Right ventricle myocardium superior (tissue), 1 donor: ENCODE results near the gene SPATA46. TPM values are rescaled to one million over a fixed set of nuclear protein-coding genes. Genes with fewer than 3 reads are reported as not detected.
"Not testable (repeated sequence)": the region's sequence is repeated elsewhere in the genome, so short reads cannot be mapped to it uniquely, and the experiment has no call there.

Experiments
- ATAC-seq: fragments of 200-7000 bp; cut with Tn5 transposase; one replicate; pipeline ENCODE4 v1.9.1; 2020; ENCODE audit warnings: mild to moderate bottlenecking; ENCODE audit not compliant: poor library complexity
- DNase-seq: peaks from one replicate; pipeline ENCODE4 v3.0.0-alpha.2; 2020
- intact Hi-C: fragments of 100-400 bp; cut with DNase I; formaldehyde crosslinking; loops from one replicate; pipeline ENCODE4 v1.11.2; 2022
- long read RNA-seq: library from polyadenylated mRNA; unstranded; transcript quantifications from one replicate; pipeline ENCODE4 v2.0.0, GENCODE V29; 2021
- total RNA-seq: library from RNA; stranded (reverse); fragmentation: NEBNext Ultra II Directional; extraction: Animal tissue kit (Norgen Biotek cat#: 25700); gene quantifications from one replicate; pipeline ENCODE4 v1.2.1, GENCODE V29; 2021
- donor health status: DM: no; HTN: yes; CAD: no; lungs with severe emphysema.

SPATA46 gene
- not detected for total RNA-seq
- long read RNA-seq, result 0 reads

- intact Hi-C loops, result no loop called here
- DNase-seq (no peak), ATAC-seq (no peak)
These were observed at the start of gene SPATA46 for GRCh38 chr1:162376691-162377090. Gene SPATA46 (minus strand): TSS chr1:162376854. CDS start chr1:162376790, 64 bp downstream.

GRCh38 chr1:162422662-162423375, 46.2 kb upstream of the SPATA46 start:
- ATAC-seq (peak; percentile 20), DNase-seq (no peak)
- intact Hi-C loops, result no loop called here

DNA sequence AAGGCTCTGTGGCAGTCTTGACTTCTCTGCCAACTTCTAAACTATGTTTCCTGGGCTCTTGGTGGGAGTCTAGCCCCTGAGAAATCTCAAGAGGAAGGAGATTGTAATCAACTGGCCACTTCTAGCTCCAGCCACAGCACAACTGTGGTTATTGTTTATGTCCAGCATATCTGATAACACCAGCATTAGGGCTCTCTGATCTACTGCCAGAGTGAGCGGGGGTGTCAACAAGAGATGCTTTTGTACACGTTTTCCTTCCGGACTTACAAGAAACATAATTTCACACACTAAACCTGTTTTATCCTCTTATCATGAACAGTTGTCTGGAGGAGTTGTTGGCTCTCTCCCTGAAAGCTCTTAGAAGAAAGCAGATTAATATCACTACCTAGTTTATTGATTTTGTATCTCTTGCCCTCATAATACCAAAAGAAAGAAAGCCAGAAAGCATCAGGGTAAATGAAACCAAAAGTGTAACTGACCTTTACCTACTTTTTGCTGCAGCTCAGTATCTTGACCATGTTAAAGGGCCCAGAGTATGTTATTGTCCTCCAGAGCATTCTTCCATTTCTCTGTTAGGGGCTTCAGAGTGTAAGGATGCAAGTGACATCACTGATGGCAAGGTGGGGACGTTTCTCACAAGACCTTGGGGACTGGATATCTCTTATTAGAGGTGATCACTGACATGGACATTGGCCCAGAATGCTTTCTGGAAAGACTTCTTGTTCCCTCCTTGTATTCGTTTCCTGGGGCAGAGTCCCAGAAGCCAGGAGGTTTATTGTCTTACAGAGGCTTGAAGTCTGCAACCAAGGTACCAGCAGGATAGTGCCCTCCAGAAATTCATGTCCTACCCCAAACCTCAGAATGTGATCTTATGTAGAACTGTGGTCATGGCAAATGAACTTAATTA, 44.9 kb upstream of the SPATA46 start:
- intact Hi-C loops, result no loop called here
- no peak for ATAC-seq
- no peak for DNase-seq

DNA sequence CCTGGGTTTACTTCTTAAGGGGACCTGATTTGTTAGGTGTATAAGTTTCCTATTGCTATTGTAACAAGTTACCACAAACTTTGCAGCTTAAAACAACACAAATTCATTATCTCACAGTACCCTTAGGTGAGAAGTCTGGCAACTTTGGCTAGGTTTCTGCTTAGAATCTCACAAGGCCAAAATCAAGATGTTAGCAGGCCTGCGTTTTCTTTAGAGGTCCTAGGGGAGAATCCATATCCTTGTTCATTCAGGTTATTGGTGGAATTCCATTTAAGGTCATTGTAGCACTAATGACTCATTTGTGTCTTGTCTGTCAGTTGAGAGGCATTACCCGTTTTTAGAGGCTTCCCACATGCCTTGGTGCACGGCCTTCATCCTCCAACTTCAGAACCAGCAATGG, 43.5 kb upstream of the SPATA46 start:
- ATAC-seq, result no peak
- no peak for DNase-seq
- intact Hi-C loops, result no loop called here

DNA sequence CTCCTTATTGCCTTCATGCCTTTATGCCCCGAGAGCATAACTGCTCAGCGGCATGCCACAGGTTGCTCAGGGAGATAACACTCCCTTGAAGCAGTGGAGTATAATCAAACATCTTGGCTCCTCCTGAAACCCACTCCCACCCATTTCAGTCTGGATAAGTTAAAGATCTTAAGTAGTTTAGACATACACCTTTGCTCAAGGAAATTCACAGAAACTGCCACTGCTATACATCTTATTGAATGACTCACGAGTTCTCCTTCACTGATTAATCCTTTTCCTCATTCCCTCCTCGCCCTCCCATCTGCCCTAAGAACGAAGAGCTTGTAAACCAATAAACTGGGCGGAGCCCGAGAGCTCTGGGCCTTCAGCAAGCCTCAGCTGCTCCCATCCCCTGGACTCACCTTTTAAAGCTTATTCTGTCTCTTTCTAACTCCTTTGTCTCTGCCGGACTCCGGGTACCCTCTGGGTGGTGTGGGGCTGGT, 42.8 kb upstream of the SPATA46 start:
- intact Hi-C loops, DNase-seq, ATAC-seq: not testable (repeated sequence)

DNA sequence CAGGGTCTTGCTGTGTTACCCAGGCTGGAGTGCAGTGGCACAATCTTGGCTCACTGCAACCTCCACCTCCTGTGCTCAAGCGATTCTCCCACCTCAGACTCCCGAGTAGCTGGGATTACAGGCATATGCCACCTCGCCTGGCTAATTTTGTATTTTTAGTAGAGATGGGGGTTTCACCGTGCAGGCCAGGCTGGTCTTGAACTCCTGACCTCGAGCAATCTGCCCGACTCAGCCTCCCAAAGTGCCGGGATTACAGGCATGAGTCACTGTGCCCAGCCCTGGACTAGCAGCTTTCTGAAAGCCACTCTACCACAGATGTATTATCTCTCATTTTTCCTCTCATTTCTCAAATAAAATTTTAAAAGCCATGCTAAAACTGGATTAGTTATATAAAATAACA, 41.9 kb upstream of the SPATA46 start:
- DNase-seq, intact Hi-C loops, ATAC-seq: not testable (repeated sequence)

DNA sequence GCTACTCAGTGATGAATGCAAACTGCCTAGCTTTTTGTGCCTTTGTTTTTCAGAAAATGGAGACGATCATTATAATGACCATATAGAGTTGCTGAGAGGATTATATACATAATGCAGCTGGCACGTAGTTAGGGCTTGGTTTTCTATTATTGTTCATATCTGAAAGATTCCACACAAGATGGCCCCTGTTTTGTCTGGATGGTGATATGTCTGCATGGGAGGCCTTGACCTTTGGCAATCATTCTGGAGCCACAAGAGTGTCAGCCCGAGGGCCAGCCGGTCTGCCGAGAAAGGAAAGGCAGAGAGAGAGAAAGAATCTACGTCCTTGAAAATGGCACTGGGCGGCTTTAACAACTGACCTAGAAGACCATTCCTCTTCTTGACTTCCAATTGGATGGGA, 41.0 kb upstream of the SPATA46 start:
- DNase-seq, result no peak
- intact Hi-C loops, result no loop called here
- ATAC-seq, result no peak

DNA sequence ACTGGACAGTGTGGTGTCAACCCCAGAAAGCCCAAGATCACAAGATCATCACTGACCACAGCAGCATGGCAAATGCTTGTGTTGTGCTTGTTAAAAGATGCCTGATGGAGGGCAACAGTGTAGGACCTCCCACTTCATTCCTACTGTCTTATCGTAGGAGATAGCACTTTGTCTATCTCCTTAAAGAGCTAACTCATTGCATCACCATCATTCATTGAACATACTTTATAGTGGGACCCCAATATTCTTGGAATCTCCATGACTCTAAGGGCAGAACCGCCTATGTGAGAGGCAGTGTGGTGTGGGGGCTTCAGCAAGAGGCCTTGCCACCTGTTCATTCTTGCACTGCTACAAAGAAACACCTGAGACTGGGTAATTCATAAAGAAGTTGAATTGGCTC, 40.3 kb upstream of the SPATA46 start:
- intact Hi-C loops, result no loop called here
- no peak for ATAC-seq

GRCh38 chr1:162416215-162416614, 39.6 kb upstream of the SPATA46 start:
- intact Hi-C loops, result no loop called here
- DNase-seq (no peak), ATAC-seq (no peak)

More for the DNA sequence above, 40.3 kb upstream of the SPATA46 start:
- no peak for DNase-seq

GRCh38 chr1:162412002-162412401, 35.3 kb upstream of the SPATA46 start, which contains the start of gene SH2D1B:
Gene SH2D1B (minus strand): TSS chr1:162412136. CDS start chr1:162412016, 120 bp downstream.
- ATAC-seq (no peak), DNase-seq (no peak)
- intact Hi-C loops, result no loop called here

DNA sequence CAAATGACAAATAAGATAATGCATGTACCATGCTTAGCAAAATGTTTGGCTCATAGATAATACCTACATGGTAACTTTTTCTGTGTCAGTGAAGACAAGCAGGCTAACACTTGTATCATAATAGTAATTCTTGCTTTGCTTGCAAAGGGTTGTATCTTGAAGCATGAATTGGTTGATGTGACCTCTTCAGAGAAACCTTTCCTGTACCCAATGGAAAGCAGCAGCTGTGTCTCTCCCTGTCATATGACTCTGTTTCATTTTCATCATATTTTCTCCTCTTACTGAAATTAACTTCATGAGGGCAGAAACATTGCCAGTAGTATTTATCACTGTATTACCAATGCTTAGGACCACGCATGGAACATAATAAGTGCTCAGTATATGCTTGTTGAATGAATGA, 30.9 kb upstream of the SPATA46 start:
- intact Hi-C loops, result no loop called here
- DNase-seq, result no peak
- no peak for ATAC-seq

DNA sequence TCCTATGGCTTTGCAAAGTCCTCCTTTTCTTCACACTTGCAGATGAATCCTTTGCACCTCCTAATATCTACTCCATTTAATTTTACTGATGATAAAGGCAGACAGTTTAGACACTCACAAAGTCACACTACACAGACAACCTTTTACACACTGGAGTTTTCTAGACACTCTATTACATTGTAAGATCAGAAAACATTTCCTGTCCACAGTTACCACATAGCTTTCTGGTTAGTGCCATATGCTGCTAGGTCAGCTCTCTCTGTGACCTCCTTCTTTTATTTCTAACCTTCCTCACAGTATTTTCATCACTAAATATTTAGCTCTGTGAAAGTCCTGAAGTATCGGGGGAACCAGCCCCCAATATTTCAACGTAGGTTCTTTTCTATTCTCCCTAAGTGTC, 30.2 kb upstream of the SPATA46 start:
- no peak for DNase-seq
- ATAC-seq, result no peak
- intact Hi-C loops, result no loop called here

DNA sequence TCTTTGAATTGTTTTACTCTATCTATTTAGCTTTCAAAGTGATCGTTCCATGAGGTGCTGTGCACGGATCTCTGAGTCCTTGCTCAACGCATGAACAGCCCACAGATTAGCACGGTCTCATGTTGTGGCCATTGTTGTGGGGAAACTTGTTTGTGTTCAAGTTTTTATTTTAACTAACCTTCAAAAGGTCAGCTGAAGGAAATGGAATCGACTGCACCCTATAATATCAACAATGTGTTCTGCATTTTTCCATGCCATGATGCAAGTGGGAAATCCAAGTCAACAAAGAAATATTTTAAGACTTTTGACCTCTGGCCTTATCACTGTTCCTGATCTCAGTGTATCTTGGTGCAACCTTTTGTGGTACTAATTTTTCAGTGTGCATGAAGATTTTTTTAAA, 29.1 kb upstream of the SPATA46 start:
- intact Hi-C loops, result no loop called here
- no peak for ATAC-seq
- DNase-seq, result no peak

DNA sequence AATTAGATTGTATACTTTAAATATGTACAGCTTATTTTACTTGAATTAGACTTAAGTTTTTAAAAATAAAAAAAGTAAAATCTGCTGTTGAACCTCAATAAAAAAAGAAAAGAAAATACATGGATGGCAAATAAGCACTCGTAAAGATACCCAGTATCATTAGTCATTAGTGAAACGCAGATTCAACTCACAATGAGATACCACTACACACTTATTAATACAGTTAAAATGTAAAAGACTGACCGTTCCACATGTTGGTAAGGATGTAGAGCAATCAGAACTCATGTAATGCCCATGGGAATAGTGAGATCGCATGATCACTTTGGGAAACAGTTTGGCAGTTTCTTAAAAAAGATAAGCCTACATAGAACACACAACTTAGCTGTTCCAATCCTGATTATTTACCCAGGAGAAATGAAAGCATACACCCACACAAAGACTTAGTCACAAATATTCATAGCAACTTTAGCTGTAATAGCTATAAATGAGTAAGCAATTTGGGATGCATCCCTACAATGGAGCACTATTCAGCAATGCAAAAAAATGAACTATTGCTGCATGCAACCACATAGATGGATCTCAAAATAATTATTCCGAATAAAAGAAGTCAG, 28.0 kb upstream of the SPATA46 start:
- DNase-seq (no peak), ATAC-seq (peak; percentile 34)
- intact Hi-C loops, result no loop called here

- DNase-seq, result no peak
- intact Hi-C loops, result no loop called here
- ATAC-seq, result no peak
These were observed 24.2 kb upstream of the SPATA46 start for GRCh38 chr1:162400790-162401355.

DNA sequence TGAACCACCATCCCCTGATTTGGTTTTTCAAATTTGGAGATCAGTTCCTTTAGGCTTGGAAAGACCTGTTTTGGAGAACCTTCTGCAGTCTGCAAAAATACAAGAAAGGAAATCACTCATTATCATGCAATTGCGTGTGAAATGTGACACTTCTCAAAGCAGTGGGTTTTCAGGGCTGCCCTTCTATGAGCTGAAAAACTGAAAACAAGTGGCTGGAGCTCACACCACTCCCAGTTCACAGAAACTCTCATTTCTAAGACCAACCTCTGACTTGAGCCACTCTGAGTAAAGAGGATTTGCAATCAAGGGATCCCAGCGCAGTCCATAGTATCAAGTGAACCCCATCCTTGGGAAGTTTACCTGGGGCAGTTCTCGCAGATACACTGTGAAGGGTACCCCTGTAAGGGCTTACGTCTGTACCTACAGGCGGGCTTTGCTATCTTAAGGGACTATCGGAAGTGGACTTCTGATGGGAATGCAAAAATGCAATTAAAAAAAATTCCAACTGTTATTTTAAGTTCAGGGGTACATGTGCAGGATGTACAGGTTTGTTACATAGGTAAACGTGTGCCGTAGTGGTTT, 22.4 kb upstream of the SPATA46 start:
- DNase-seq, result no peak
- ATAC-seq, result no peak
- intact Hi-C loops, result loop anchor here (5.0 kb wide), 1 partner anchor 342 kb away; no protein-coding TSS in a partner anchor

GRCh38 chr1:162397943-162398560, 21.4 kb upstream of the SPATA46 start:
- intact Hi-C loops, result loop anchor here (5.0 kb wide), 1 partner anchor 341 kb away; no protein-coding TSS in a partner anchor
- no peak for ATAC-seq

DNA sequence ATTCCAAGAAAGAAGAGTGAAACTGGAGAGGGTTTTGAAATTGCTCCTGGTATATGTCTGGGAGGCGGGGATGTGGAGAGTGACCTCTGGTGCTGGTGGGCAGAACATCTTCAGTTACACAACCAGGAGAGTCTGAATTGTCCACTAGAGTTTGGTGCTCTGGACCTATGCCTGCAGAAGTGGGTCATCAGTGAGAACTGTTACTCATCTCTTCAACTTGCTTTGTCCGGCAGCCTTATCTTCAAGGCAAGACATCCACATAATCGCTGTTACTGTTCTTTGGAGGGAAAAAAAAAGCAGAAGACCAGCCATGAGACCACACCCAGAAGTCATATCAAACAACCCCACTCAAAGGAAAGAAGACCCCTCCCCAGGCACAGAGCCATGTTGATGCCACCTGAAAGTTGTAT, 20.4 kb upstream of the SPATA46 start:
- intact Hi-C loops, result loop anchor here (5.0 kb wide), 1 partner anchor 340 kb away; no protein-coding TSS in a partner anchor
- ATAC-seq, result no peak

More at GRCh38 chr1:162397943-162398560, 21.4 kb upstream of the SPATA46 start:
- DNase-seq, result no peak

More for the DNA sequence above, 20.4 kb upstream of the SPATA46 start:
- DNase-seq, result no peak
